CD4-positive, alpha-beta memory T cell (primary cell): Measurements from ENCODE around the gene ZNRF3. TPM values are rescaled to one million over a fixed set of nuclear protein-coding genes. Genes with fewer than 3 reads are reported as not detected.

ENCODE experiments used
- CTCF ChIA-PET: fragments of 350-600 bp; sonication (Branson Sonifier 250); formaldehyde crosslinking; loops from one replicate; lab custom pipeline; 2021; ENCODE audit warnings: inconsistent platforms; ENCODE audit not compliant: partially characterized antibody; lab: Charles Lee
- POLR2A ChIA-PET: fragments of 350-600 bp; sonication (Branson Sonifier 250); formaldehyde crosslinking; loops from one replicate; lab custom pipeline; 2021; ENCODE audit not compliant: partially characterized antibody; lab: Charles Lee
- DNase-seq, 5 donors: peaks; one replicate each; pipeline versions ENCODE4 v3.0.0 to v3.0.0-alpha.2; 2020 to 2022; ENCODE audit warnings: mixed read lengths in 1 of 5
- H3K27ac ChIP-seq: one replicate; pipeline ENCODE4 v1.7.0; 2013; ENCODE audit warnings: low read depth, low read length
- H3K27me3 ChIP-seq: 2 replicates; pipeline ENCODE4 v1.7.0; 2013; ENCODE audit warnings: mild to moderate bottlenecking, low read length, moderate library complexity; ENCODE audit not compliant: insufficient read depth
- H3K36me3 ChIP-seq: 2 replicates; pipeline ENCODE4 v1.7.0; 2013; ENCODE audit warnings: mild to moderate bottlenecking, low read length, moderate library complexity; ENCODE audit not compliant: insufficient read depth
- H3K4me1 ChIP-seq: 2 replicates; pipeline ENCODE4 v1.7.0; 2013; ENCODE audit warnings: mild to moderate bottlenecking, low read length, moderate library complexity; ENCODE audit not compliant: insufficient read depth
- H3K4me3 ChIP-seq, 2 donors: one replicate each; pipeline ENCODE4 v1.7.0; 2013; ENCODE audit warnings: low read length in 2 of 2, mild to moderate bottlenecking in 1 of 2
- H3K9me3 ChIP-seq, 2 donors: one replicate each; pipeline ENCODE4 v1.7.0; 2013; ENCODE audit warnings: low read length in 2 of 2, control low read depth in 1 of 2; ENCODE audit not compliant: control insufficient read depth in 1 of 2
- H3K27ac Mint-ChIP-seq, 7 donors: one replicate each; pipeline ENCODE4 v1.8.0; 2020 to 2021; ENCODE audit warnings: mixed read lengths in 7 of 7, mild to moderate bottlenecking in 6 of 7, inconsistent platforms in 3 of 7, moderate library complexity in 3 of 7
- H3K27me3 Mint-ChIP-seq, 2 donors: one replicate each; pipeline ENCODE4 v1.8.0; 2020 to 2021; ENCODE audit warnings: mixed read lengths in 2 of 2
- H3K36me3 Mint-ChIP-seq, 2 donors: one replicate each; pipeline ENCODE4 v1.8.0; 2020 to 2021; ENCODE audit warnings: mixed read lengths in 2 of 2, inconsistent platforms in 1 of 2, mild to moderate bottlenecking in 1 of 2
- H3K4me1 Mint-ChIP-seq, 4 donors: one replicate each; pipeline ENCODE4 v1.8.0; 2020 to 2021; ENCODE audit warnings: mixed read lengths in 4 of 4, mild to moderate bottlenecking in 1 of 4
- H3K4me3 Mint-ChIP-seq, 8 donors: one replicate each; pipeline ENCODE4 v1.8.0; 2020 to 2021; ENCODE audit warnings: mixed read lengths in 8 of 8, mild to moderate bottlenecking in 7 of 8, moderate library complexity in 6 of 8, inconsistent platforms in 3 of 8
- H3K9me3 Mint-ChIP-seq, 8 donors: one replicate each; pipeline ENCODE4 v1.8.0; 2020 to 2021; ENCODE audit warnings: mixed read lengths in 8 of 8, mild to moderate bottlenecking in 5 of 8, inconsistent platforms in 3 of 8, moderate library complexity in 1 of 8
- intact Hi-C: fragments of 100-400 bp; cut with micrococcal nuclease; formaldehyde crosslinking; loops from one replicate; pipeline ENCODE4 v1.15.1; 2023
- polyA plus RNA-seq, 2 donors: library from polyadenylated mRNA; unstranded; fragments of 300-500 nt; fragmentation: Illumina TruSeq; gene quantifications; one replicate each; pipeline ENCODE4 v1.2.3, GENCODE V29; 2021
- total RNA-seq, 2 experiments: library from RNA; stranded (reverse); gene quantifications; one replicate each; pipeline ENCODE4 v1.2.3, GENCODE V29; 2021

ZNRF3 gene
- total and polyA plus RNA-seq, 4 experiments from 2014 or later, result 0.11 to 0.89 (median 0.70) TPM; not detected in 1

- Histone ChIP-seq H3K4me3 (no peak overlapping the region), H3K9me3 (no peaks in the 10 kb centered on the region), H3K27ac (no peak overlapping the region), H3K4me1 (peaks cover 12% of the 10 kb centered on the region), H3K27me3 (peaks cover 22% of the 10 kb centered on the region), H3K36me3 (no peaks in the 10 kb centered on the region)
- no peak overlapping the region for H3K27ac Mint-ChIP-seq
- ChIA-PET POLR2A (no interaction called here), CTCF (interaction anchor here (1.1 kb wide), 1 partner anchor 15 kb away, joined by 3 read pairs; no protein-coding TSS in a partner anchor)
- H3K36me3 Mint-ChIP-seq, result peaks cover 0 to 3% of the 10 kb centered on the region in 2 donors
- H3K9me3 Mint-ChIP-seq, result no peaks in the 10 kb centered on the region
- H3K4me3 Mint-ChIP-seq, result no peak overlapping the region
- intact Hi-C loops, result no loop called here
- H3K4me1 Mint-ChIP-seq, result peaks cover 1 to 12% (median 5%) of the 10 kb centered on the region in 4 donors
- DNase-seq, result no peak
- H3K27me3 Mint-ChIP-seq, result peaks cover 16 to 34% of the 10 kb centered on the region in 2 donors
These were observed 194.9 kb downstream of the ZNRF3 start for GRCh38 chr22:29078036-29078868.

- no peak for DNase-seq
- CTCF ChIA-PET, result interaction anchor here (1.1 kb wide), 1 partner anchor 15 kb away, joined by 3 read pairs; no protein-coding TSS in a partner anchor
These were observed 195.5 kb downstream of the ZNRF3 start for GRCh38 chr22:29078869-29079207.

GRCh38 chr22:29079218-29079901 lies 196.0 kb downstream of the ZNRF3 start:
- Histone ChIP-seq H3K27me3 (peaks cover 14% of the 10 kb centered on the region), H3K4me3 (no peak overlapping the region), H3K9me3 (no peaks in the 10 kb centered on the region), H3K36me3 (no peaks in the 10 kb centered on the region), H3K4me1 (peaks cover under 1% of the 10 kb centered on the region), H3K27ac (no peak overlapping the region)
- H3K9me3 Mint-ChIP-seq, result no peaks in the 10 kb centered on the region
- no peak overlapping the region for H3K4me3 Mint-ChIP-seq
- intact Hi-C loops, result no loop called here
- H3K36me3 Mint-ChIP-seq, result peaks cover 0 to 3% of the 10 kb centered on the region in 2 donors
- H3K27me3 Mint-ChIP-seq, result peaks cover 16 to 28% of the 10 kb centered on the region in 2 donors
- ChIA-PET POLR2A (no interaction called here), CTCF (interaction anchor here (1.1 kb wide), 1 partner anchor 14 kb away, joined by 3 read pairs; no protein-coding TSS in a partner anchor)
- no peak for DNase-seq
- peaks cover 0 to 4% (median under 1%) of the 10 kb centered on the region in 4 donors for H3K4me1 Mint-ChIP-seq
- H3K27ac Mint-ChIP-seq, result no peak overlapping the region

More at GRCh38 chr22:29078869-29079207, 195.5 kb downstream of the ZNRF3 start:
- Histone ChIP-seq H3K27me3 (peaks cover 19% of the 10 kb centered on the region), H3K4me3 (no peak overlapping the region), H3K9me3 (no peaks in the 10 kb centered on the region), H3K4me1 (peaks cover 6% of the 10 kb centered on the region), H3K36me3 (no peaks in the 10 kb centered on the region), H3K27ac (no peak overlapping the region)
- POLR2A ChIA-PET, result no interaction called here
- intact Hi-C loops, result no loop called here
- H3K27me3 Mint-ChIP-seq, result peaks cover 17 to 33% of the 10 kb centered on the region in 2 donors
- H3K4me3 Mint-ChIP-seq, result no peak overlapping the region
- peaks cover 0 to 3% of the 10 kb centered on the region in 2 donors for H3K36me3 Mint-ChIP-seq
- H3K4me1 Mint-ChIP-seq, result peaks cover 1 to 10% (median 4%) of the 10 kb centered on the region in 4 donors
- no peak overlapping the region for H3K27ac Mint-ChIP-seq
- no peaks in the 10 kb centered on the region for H3K9me3 Mint-ChIP-seq

GRCh38 chr22:29080106-29080975 lies 197.0 kb downstream of the ZNRF3 start:
- ChIA-PET CTCF (no interaction called here), POLR2A (no interaction called here)
- peaks cover 10 to 22% of the 10 kb centered on the region in 2 donors for H3K27me3 Mint-ChIP-seq

GRCh38 chr22:29081517-29082236 lies 198.3 kb downstream of the ZNRF3 start:
- H3K4me3 Mint-ChIP-seq, result no peak overlapping the region
- no peaks in the 10 kb centered on the region for H3K9me3 ChIP-seq
- POLR2A ChIA-PET, result no interaction called here
- intact Hi-C loops, result no loop called here
- no peaks in the 10 kb centered on the region for H3K36me3 ChIP-seq
- DNase-seq, result no peak
- no peaks in the 10 kb centered on the region for H3K9me3 Mint-ChIP-seq
- no peaks in the 10 kb centered on the region for H3K4me1 ChIP-seq
- H3K27ac ChIP-seq, result no peak overlapping the region
- CTCF ChIA-PET, result no interaction called here
- H3K27me3 Mint-ChIP-seq, result peaks cover 7 to 16% of the 10 kb centered on the region in 2 donors
- H3K27ac Mint-ChIP-seq, result no peak overlapping the region
- H3K27me3 ChIP-seq, result no peaks in the 10 kb centered on the region
- H3K4me3 ChIP-seq, result no peak overlapping the region
- H3K36me3 Mint-ChIP-seq, result no peaks in the 10 kb centered on the region
- no peaks in the 10 kb centered on the region for H3K4me1 Mint-ChIP-seq

More at GRCh38 chr22:29080106-29080975, 197.0 kb downstream of the ZNRF3 start:
- DNase-seq, result no peak
- H3K9me3 ChIP-seq, result no peaks in the 10 kb centered on the region
- intact Hi-C loops, result no loop called here
- no peaks in the 10 kb centered on the region for H3K36me3 ChIP-seq
- Mint-ChIP-seq H3K4me3 (no peak overlapping the region), H3K36me3 (peaks cover 0 to 3% of the 10 kb centered on the region in 2 donors), H3K9me3 (no peaks in the 10 kb centered on the region), H3K27ac (no peak overlapping the region), H3K4me1 (peaks cover 0 to 1% (median 0%) of the 10 kb centered on the region in 4 donors)
- no peak overlapping the region for H3K27ac ChIP-seq
- no peak overlapping the region for H3K4me3 ChIP-seq
- peaks cover 6% of the 10 kb centered on the region for H3K27me3 ChIP-seq
- no peaks in the 10 kb centered on the region for H3K4me1 ChIP-seq

GRCh38 chr22:29082826-29083545 lies 199.6 kb downstream of the ZNRF3 start:
- Histone ChIP-seq H3K27me3 (no peaks in the 10 kb centered on the region), H3K4me1 (no peaks in the 10 kb centered on the region), H3K36me3 (no peaks in the 10 kb centered on the region), H3K9me3 (no peaks in the 10 kb centered on the region), H3K4me3 (no peak overlapping the region), H3K27ac (no peak overlapping the region)
- no peak overlapping the region for H3K4me3 Mint-ChIP-seq
- H3K9me3 Mint-ChIP-seq, result no peaks in the 10 kb centered on the region
- intact Hi-C loops, result no loop called here
- ChIA-PET CTCF (no interaction called here), POLR2A (no interaction called here)
- H3K27ac Mint-ChIP-seq, result no peak overlapping the region
- H3K36me3 Mint-ChIP-seq, result no peaks in the 10 kb centered on the region
- no peak for DNase-seq
- H3K4me1 Mint-ChIP-seq, result no peaks in the 10 kb centered on the region
- peaks cover 7 to 13% of the 10 kb centered on the region in 2 donors for H3K27me3 Mint-ChIP-seq
